GM12878 (cell line): ENCODE measurements around the gene PTPRN2. TPM values are rescaled to one million over a fixed set of nuclear protein-coding genes. Genes with fewer than 3 reads are reported as not detected.

ENCODE experiments used
- ATAC-seq: fragments of 200-7000 bp; cut with Tn5 transposase; 3 replicates; pipeline ENCODE4 v1.9.1; 2020; ENCODE audit warnings: mild to moderate bottlenecking, moderate library complexity
- BruUV-seq: library from RNA; stranded (reverse); fragments of 400-500 nt; replicated peaks from 2 replicates; lab custom pipeline; 2021; lab: Mats Ljungman, UMichigan
- CTCF ChIA-PET: fragments of 300-600 bp; sonication (Branson Sonifier 250); formaldehyde crosslinking; extraction: SDS; loops from one replicate; lab custom pipeline; 2021; ENCODE audit warnings: inconsistent platforms; lab: Yijun Ruan, JAX
- POLR2A ChIA-PET: fragments of 350-600 bp; formaldehyde crosslinking; extraction: SDS; loops from one replicate; lab custom pipeline; 2021; ENCODE audit warnings: inconsistent platforms; lab: Charles Lee
- RAD21 ChIA-PET: fragments of 300-600 bp; sonication (Branson Sonifier 250); formaldehyde crosslinking; loops from one replicate; lab custom pipeline; 2023; ENCODE audit warnings: antibody characterized with exemption; ENCODE audit not compliant: unreplicated experiment; lab: Charles Lee
- SMC1A ChIA-PET: fragments of 300-600 bp; sonication (Branson Sonifier 250); formaldehyde crosslinking; loops from one replicate; lab custom pipeline; 2023; ENCODE audit not compliant: unreplicated experiment, uncharacterized antibody; lab: Charles Lee
- DNase-seq: peaks from one replicate; pipeline ENCODE4 v3.0.0-alpha.2; 2011; ENCODE audit warnings: low read depth, low spot score
- FAIRE-seq: peaks from 3 replicates; lab custom pipeline; 2011; peaks lifted over from hg19 to GRCh38; lab: Jason Lieb, UNC
- H2AFZ ChIP-seq: 2 replicates; pipeline ENCODE4 v1.6.0; 2011; ENCODE audit warnings: low read depth, low read length, control low read depth; ENCODE audit not compliant: control insufficient read depth
- H3K27ac ChIP-seq: 2 replicates; pipeline ENCODE4 v1.5.1; 2011; ENCODE audit warnings: control low read depth; ENCODE audit not compliant: control insufficient read depth, insufficient read depth
- H3K27me3 ChIP-seq, 2 experiments: replicated peaks in 1 of 2; 2 replicates each; pipeline versions ENCODE4 v1.6.0 to v1.6.1; 2011; ENCODE audit warnings: low read length in 1 of 2; ENCODE audit not compliant: control insufficient read depth in 2 of 2, insufficient read depth in 2 of 2
- H3K36me3 ChIP-seq, 2 experiments: 2 replicates each; pipeline ENCODE4 v1.5.1; 2011; ENCODE audit warnings: low read length in 1 of 2; ENCODE audit not compliant: control insufficient read depth in 2 of 2, insufficient read depth in 2 of 2
- H3K4me1 ChIP-seq: 2 replicates; pipeline ENCODE4 v1.6.1; 2011; ENCODE audit warnings: mild to moderate bottlenecking, low read length, moderate library complexity, mixed read lengths; ENCODE audit not compliant: control insufficient read depth, insufficient read depth
- H3K4me2 ChIP-seq: 2 replicates; pipeline ENCODE4 v1.6.0; 2011; ENCODE audit warnings: control low read depth; ENCODE audit not compliant: control insufficient read depth, insufficient read depth
- H3K4me3 ChIP-seq: fragments of 200-600 bp; sonication (generic); 2 replicates; pipeline ENCODE4 v1.5.1; 2016
- H3K79me2 ChIP-seq: 2 replicates; pipeline ENCODE4 v1.6.0; 2011; ENCODE audit warnings: low read length; ENCODE audit not compliant: control insufficient read depth, insufficient read depth
- H3K9ac ChIP-seq: 2 replicates; pipeline ENCODE4 v1.8.0; 2011; ENCODE audit warnings: low read length, control low read depth, mixed read lengths; ENCODE audit not compliant: control insufficient read depth, insufficient read depth
- H3K9me3 ChIP-seq: replicated peaks from 3 replicates; pipeline ENCODE4 v1.5.1; 2011; ENCODE audit warnings: mild to moderate bottlenecking, low read length; ENCODE audit not compliant: control insufficient read depth, insufficient read depth
- H4K20me1 ChIP-seq: 2 replicates; pipeline ENCODE4 v1.6.0; 2011; ENCODE audit not compliant: control insufficient read depth, insufficient read depth
- EGR1 ChIP-seq, 2 experiments: IDR thresholded peaks; 1 replicate in 1 of 2; 2 replicates in 1 of 2; pipeline ENCODE4 v1.6.1; 2011 to 2012; ENCODE audit warnings: low read depth in 2 of 2, low read length in 2 of 2, borderline replicate concordance in 1 of 2, mild to moderate bottlenecking in 1 of 2, moderate library complexity in 1 of 2
- ETV6 ChIP-seq, 2 experiments: fragments of 450-650 bp in 1 of 2; IDR thresholded peaks in 1 of 2; conservative IDR thresholded peaks in 1 of 2; 2 replicates each; pipeline ENCODE4 v1.6.1; 2014; ENCODE audit warnings: antibody characterized with exemption in 1 of 2, borderline replicate concordance in 1 of 2, low read depth in 1 of 2, mild to moderate bottlenecking in 1 of 2, moderate library complexity in 1 of 2
- IKZF2 ChIP-seq, 2 experiments: fragments of 450-650 bp; IDR thresholded peaks; 2 replicates each; pipeline ENCODE4 v1.6.1; 2017; ENCODE audit warnings: mild to moderate bottlenecking in 2 of 2, moderate library complexity in 2 of 2
- JUND ChIP-seq: IDR thresholded peaks from 2 replicates; pipeline ENCODE4 v1.6.1; 2012; ENCODE audit warnings: low read depth, mild to moderate bottlenecking, low read length, improper control_type of control experiment, moderate library complexity
- KDM1A ChIP-seq: fragments of 200-600 bp; sonication (generic); IDR thresholded peaks from 2 replicates; pipeline ENCODE4 v1.6.1; 2016; ENCODE audit warnings: borderline replicate concordance
- PML ChIP-seq: IDR thresholded peaks from 2 replicates; pipeline ENCODE4 v1.6.1; 2012; ENCODE audit warnings: low read length, inconsistent platforms
- RBBP5 ChIP-seq: fragments of 200-600 bp; sonication (generic); conservative IDR thresholded peaks from 2 replicates; pipeline ENCODE4 v1.6.1; 2016
- SREBF2 ChIP-seq: IDR thresholded peaks from 2 replicates; pipeline ENCODE4 v1.6.1; 2012; ENCODE audit warnings: mild to moderate bottlenecking, low read length
- TCF3 ChIP-seq: IDR thresholded peaks from 2 replicates; pipeline ENCODE4 v1.6.1; 2012; ENCODE audit warnings: low read depth, mild to moderate bottlenecking, low read length, borderline replicate concordance; ENCODE audit not compliant: insufficient read depth
- YY1 ChIP-seq: IDR thresholded peaks from 2 replicates; pipeline ENCODE4 v1.6.1; 2011; ENCODE audit warnings: low read depth, mild to moderate bottlenecking, low read length
- ZNF217 ChIP-seq: fragments of 450-650 bp; IDR thresholded peaks from 2 replicates; pipeline ENCODE4 v1.6.1; 2017; ENCODE audit warnings: antibody characterized with exemption, mild to moderate bottlenecking
- WGBS: methylation state at CpG from one replicate; pipeline ENCODE4 v1.1.6; 2016; ENCODE audit warnings: low lambda C conversion rate; ENCODE audit not compliant: insufficient replicate concordance, insufficient coverage; ENCODE audit errors: missing lambda C conversion rate; 5-methylcytosine and 5-hydroxymethylcytosine counted together
- in situ Hi-C: fragments of 300-500 bp; cut with MboI; formaldehyde crosslinking; loops from 9 replicates; pipeline ENCODE4 v1.14.3; 2018; ENCODE audit warnings: mixed read lengths
- intact Hi-C: fragments of 100-400 bp; cut with micrococcal nuclease; formaldehyde crosslinking; loops from one replicate; pipeline ENCODE4 v1.14.2; 2022; ENCODE audit not compliant: unreplicated experiment
- polyA plus RNA-seq, 11 experiments: library from polyadenylated mRNA; depleted of rRNA in 4 of 11; unstranded in 6 of 11; stranded (reverse) in 5 of 11; fragments of >200 nt; fragmentation: Nextera tagmentation in 4 of 11; fragmentation: Illumina TruSeq in 1 of 11; extraction: Ambion mirVana in 4 of 11; extraction: Trizol in 1 of 11; gene quantifications; 1 replicate in 1 of 11; 2 replicates in 10 of 11; pipeline versions ENCODE4 v1.2.1 to v1.2.3, GENCODE V29; 2011 to 2016; ENCODE audit warnings: inconsistent platforms in 2 of 11, missing spikeins in 2 of 11, low read depth in 1 of 11
- total RNA-seq, 4 experiments: library from RNA; depleted of rRNA in 3 of 4; stranded (reverse); fragments of >200 nt in 3 of 4; fragmentation: Illumina TruSeq in 1 of 4; extraction: Trizol in 1 of 4; gene quantifications; 2 replicates each; pipeline versions ENCODE4 v1.2.1 to v1.2.3, GENCODE V29; 2013 to 2021
- TF ChIP-seq, protein P1 (sequence below): IDR thresholded peaks from 2 replicates; pipeline ENCODE4 v1.6.1; 2011; ENCODE audit warnings: borderline replicate concordance, low read depth, mild to moderate bottlenecking, moderate library complexity, low read length; ENCODE audit not compliant: insufficient read depth, poor library complexity, severe bottlenecking
- TF ChIP-seq, protein P2 (sequence below): fragments of 150-350 bp; IDR thresholded peaks from 2 replicates; pipeline ENCODE4 v1.6.1; 2014; ENCODE audit warnings: mild to moderate bottlenecking, low read depth, low read length
- TF ChIP-seq, protein P3 (sequence below): fragments of 450-650 bp; IDR thresholded peaks from 2 replicates; pipeline ENCODE4 v1.6.1; 2016; ENCODE audit warnings: mild to moderate bottlenecking
- TF ChIP-seq, protein P4 (sequence below): IDR thresholded peaks from 2 replicates; pipeline ENCODE4 v1.6.1; 2011; ENCODE audit warnings: mild to moderate bottlenecking, low read depth, low read length, moderate library complexity; ENCODE audit not compliant: insufficient replicate concordance

The PTPRN2 gene
- total and polyA plus RNA-seq, 10 of the 15 experiments (the other 5 are each of a cell fraction or from before 2014, with no cell fraction given), result 5.4 TPM; not detected in 9

DNA sequence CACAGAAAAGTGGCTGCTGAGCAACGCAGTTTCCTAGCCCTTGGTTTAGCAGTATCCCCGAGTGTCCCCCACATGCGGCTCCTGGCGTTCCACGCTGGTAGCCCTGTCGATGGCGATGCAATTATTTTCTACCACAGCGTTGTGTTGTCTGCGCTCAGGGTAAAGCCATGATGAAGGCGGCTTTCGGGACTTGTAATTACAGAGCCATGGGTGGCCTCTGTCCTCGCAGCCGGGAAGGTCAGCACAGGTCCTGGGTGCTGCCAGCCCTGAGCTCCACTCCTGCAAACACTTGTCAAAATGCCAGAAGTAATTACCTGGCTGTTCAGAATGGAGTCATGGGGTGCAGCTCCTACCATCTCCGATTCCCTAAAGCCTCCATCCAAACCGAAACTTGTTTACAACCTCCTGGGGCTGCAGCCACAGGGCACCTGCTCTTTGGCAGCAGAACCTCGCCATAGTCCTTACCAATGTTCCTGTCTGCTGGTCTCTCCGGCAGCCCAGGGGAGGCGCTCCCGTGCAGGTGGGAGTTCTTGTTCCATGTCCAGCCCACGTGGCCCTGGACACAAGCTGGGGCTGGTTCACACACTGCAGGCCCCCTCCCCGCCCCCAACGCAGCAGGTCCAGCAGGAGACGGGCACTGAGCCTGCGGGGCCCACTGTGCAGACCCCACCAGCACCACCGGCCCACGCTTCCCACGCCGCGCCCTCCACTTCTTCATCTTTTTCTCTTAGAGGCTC lies 512.6 kb downstream of the PTPRN2 start:
- H3K79me2 ChIP-seq, result no peaks in the 10 kb centered on the region
- in situ Hi-C loops, result no loop called here
- H4K20me1 ChIP-seq, result no peaks in the 10 kb centered on the region
- FAIRE-seq, result no peak
- ATAC-seq, result no peak
- H3K36me3 ChIP-seq, result no peaks in the 10 kb centered on the region
- POLR2A ChIA-PET, result no interaction called here
- TF ChIP-seq TCF3 (no peak), PML (no peak), RBBP5 (no peak), SREBF2 (no peak), YY1 (no peak), ZNF217 (no peak), JUND (no peak), ETV6 (conservative IDR thresholded peaks at IDR 0.05 in 1 of 2, IDR thresholded peaks at IDR 0.05 in 1 of 2; ENCODE audit: borderline replicate concordance in 1 of 2, low read depth in 1 of 2) (no peak), IKZF2 (IDR thresholded peaks at IDR 0.05) (no peak), EGR1 (IDR thresholded peaks at IDR 0.05; ENCODE audit: borderline replicate concordance in 1 of 2, low read depth in 2 of 2, low read length in 2 of 2) (no peak), KDM1A (no peak)
- TF ChIP-seq, protein P1, sequence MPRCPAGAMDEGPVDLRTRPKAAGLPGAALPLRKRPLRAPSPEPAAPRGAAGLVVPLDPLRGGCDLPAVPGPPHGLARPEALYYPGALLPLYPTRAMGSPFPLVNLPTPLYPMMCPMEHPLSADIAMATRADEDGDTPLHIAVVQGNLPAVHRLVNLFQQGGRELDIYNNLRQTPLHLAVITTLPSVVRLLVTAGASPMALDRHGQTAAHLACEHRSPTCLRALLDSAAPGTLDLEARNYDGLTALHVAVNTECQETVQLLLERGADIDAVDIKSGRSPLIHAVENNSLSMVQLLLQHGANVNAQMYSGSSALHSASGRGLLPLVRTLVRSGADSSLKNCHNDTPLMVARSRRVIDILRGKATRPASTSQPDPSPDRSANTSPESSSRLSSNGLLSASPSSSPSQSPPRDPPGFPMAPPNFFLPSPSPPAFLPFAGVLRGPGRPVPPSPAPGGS, result no peak
- TF ChIP-seq, protein P2, sequence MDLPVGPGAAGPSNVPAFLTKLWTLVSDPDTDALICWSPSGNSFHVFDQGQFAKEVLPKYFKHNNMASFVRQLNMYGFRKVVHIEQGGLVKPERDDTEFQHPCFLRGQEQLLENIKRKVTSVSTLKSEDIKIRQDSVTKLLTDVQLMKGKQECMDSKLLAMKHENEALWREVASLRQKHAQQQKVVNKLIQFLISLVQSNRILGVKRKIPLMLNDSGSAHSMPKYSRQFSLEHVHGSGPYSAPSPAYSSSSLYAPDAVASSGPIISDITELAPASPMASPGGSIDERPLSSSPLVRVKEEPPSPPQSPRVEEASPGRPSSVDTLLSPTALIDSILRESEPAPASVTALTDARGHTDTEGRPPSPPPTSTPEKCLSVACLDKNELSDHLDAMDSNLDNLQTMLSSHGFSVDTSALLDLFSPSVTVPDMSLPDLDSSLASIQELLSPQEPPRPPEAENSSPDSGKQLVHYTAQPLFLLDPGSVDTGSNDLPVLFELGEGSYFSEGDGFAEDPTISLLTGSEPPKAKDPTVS, result no peak
- TF ChIP-seq, protein P3, sequence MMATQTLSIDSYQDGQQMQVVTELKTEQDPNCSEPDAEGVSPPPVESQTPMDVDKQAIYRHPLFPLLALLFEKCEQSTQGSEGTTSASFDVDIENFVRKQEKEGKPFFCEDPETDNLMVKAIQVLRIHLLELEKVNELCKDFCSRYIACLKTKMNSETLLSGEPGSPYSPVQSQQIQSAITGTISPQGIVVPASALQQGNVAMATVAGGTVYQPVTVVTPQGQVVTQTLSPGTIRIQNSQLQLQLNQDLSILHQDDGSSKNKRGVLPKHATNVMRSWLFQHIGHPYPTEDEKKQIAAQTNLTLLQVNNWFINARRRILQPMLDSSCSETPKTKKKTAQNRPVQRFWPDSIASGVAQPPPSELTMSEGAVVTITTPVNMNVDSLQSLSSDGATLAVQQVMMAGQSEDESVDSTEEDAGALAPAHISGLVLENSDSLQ, result no peak
- TF ChIP-seq, protein P4, sequence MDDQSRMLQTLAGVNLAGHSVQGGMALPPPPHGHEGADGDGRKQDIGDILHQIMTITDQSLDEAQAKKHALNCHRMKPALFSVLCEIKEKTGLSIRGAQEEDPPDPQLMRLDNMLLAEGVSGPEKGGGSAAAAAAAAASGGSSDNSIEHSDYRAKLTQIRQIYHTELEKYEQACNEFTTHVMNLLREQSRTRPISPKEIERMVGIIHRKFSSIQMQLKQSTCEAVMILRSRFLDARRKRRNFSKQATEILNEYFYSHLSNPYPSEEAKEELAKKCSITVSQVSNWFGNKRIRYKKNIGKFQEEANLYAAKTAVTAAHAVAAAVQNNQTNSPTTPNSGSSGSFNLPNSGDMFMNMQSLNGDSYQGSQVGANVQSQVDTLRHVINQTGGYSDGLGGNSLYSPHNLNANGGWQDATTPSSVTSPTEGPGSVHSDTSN, result no peak
- TF ChIP-seq, all 136 proteins: peak for 0
- H3K27ac ChIP-seq, result no peak overlapping the region
- intact Hi-C loops, result no loop called here
- no TSS peak for BruUV-seq
- no peaks in the 10 kb centered on the region for H3K4me1 ChIP-seq
- H3K4me3 ChIP-seq, result no peak overlapping the region
- H3K4me2 ChIP-seq, result no peak overlapping the region
- 61% methylated on average over 29 of the region's 29 CpGs for WGBS
- RAD21 ChIA-PET, result no interaction called here
- no peak for DNase-seq
- no peak overlapping the region for H3K9ac ChIP-seq
- CTCF ChIA-PET, result no interaction called here
- H3K9me3 ChIP-seq, result peaks cover 2% of the 10 kb centered on the region; the same call in 1 of the 3 replicates
- no peaks in the 10 kb centered on the region for H3K27me3 ChIP-seq
- SMC1A ChIA-PET, result no interaction called here
- no peak overlapping the region for H2AFZ ChIP-seq
